OCI-LY3 (cell line): ENCODE data around the gene CDH5.

ENCODE experiments used
- H2AFZ ChIP-seq: fragments of 200-600, 300-600 bp; shearing (Covaris generic); 2 replicates; pipeline ENCODE4 v1.6.0; 2014; ENCODE audit warnings: antibody characterized with exemption, low read depth, low read length
- H3K27ac ChIP-seq: fragments of 200-600, 300-600 bp; sonication (generic); 2 replicates; pipeline ENCODE4 v1.5.1; 2014; ENCODE audit warnings: mild to moderate bottlenecking, low read length, moderate library complexity, mixed read lengths
- H3K27me3 ChIP-seq: fragments of 200-600, 300-600 bp; sonication (generic); 2 replicates; pipeline ENCODE4 v1.6.1; 2014; ENCODE audit warnings: low read depth, low read length, mixed read lengths
- H3K36me3 ChIP-seq: fragments of 200-600, 300-600 bp; sonication (generic); replicated peaks from 2 replicates; pipeline ENCODE3; 2014; ENCODE audit warnings: low read depth, low read length, mixed read lengths
- H3K4me1 ChIP-seq: fragments of 300-600, 200-600 bp; sonication (generic); 2 replicates; pipeline ENCODE4 v1.6.1; 2014; ENCODE audit warnings: low read length, mixed read lengths
- H3K4me2 ChIP-seq: fragments of 200-600, 300-600 bp; sonication (generic); 2 replicates; pipeline ENCODE4 v1.6.1; 2014; ENCODE audit warnings: low read length, mixed read lengths
- H3K4me3 ChIP-seq: fragments of 300-600, 200-600 bp; sonication (generic); 2 replicates; pipeline ENCODE4 v1.5.1; 2014; ENCODE audit warnings: antibody characterized with exemption, mild to moderate bottlenecking, low read length, moderate library complexity
- H3K79me2 ChIP-seq: fragments of 300-600, 200-600 bp; shearing (Covaris generic); 2 replicates; pipeline ENCODE4 v1.6.1; 2014; ENCODE audit warnings: mild to moderate bottlenecking, low read length, mixed read lengths
- H3K9ac ChIP-seq: fragments of 300-600, 200-600 bp; shearing (Covaris generic); 2 replicates; pipeline ENCODE4 v1.6.0; 2014; ENCODE audit warnings: mild to moderate bottlenecking, low read length, moderate library complexity
- H3K9me3 ChIP-seq: fragments of 200-600, 300-600 bp; shearing (Covaris generic); 2 replicates; pipeline ENCODE4 v1.6.1; 2014; ENCODE audit warnings: low read length, mixed read lengths; ENCODE audit not compliant: insufficient read depth
- H4K20me1 ChIP-seq: fragments of 200-600, 300-600 bp; sonication (generic); 2 replicates; pipeline ENCODE4 v1.6.1; 2016; ENCODE audit warnings: low read length, mixed read lengths; ENCODE audit not compliant: insufficient read depth
- CTCF ChIP-seq: fragments of 200-600, 300-600 bp; sonication (generic); IDR thresholded peaks from 2 replicates; pipeline ENCODE4 v1.5.1; 2014; ENCODE audit warnings: antibody characterized with exemption, low read length, low read depth
- EZH2phosphoT487 ChIP-seq: fragments of 200-600 bp; shearing (Covaris generic); IDR thresholded peaks from 2 replicates; pipeline ENCODE4 v1.6.1; 2018; ENCODE audit warnings: antibody characterized with exemption, mixed run types, low read depth

Gene CDH5

GRCh38 chr16:66425651-66426050 is 59.2 kb downstream of the CDH5 start:
- TF ChIP-seq CTCF (no peak), EZH2phosphoT487 (no peak)
- Histone ChIP-seq H3K4me3 (no peak overlapping the region), H3K36me3 (no peaks in the 10 kb centered on the region), H3K79me2 (no peaks in the 10 kb centered on the region), H3K9ac (no peak overlapping the region), H3K9me3 (no peaks in the 10 kb centered on the region), H3K4me2 (no peak overlapping the region), H3K4me1 (no peaks in the 10 kb centered on the region), H2AFZ (no peak overlapping the region), H4K20me1 (no peaks in the 10 kb centered on the region), H3K27me3 (peaks cover 5% of the 10 kb centered on the region; the same call in 1 of the 2 replicates), H3K27ac (no peak overlapping the region)

- H3K27ac ChIP-seq: no peak overlapping the region
- peaks cover 8% of the 10 kb centered on the region for H3K27me3 ChIP-seq
- H3K4me3 ChIP-seq: no peak overlapping the region
- no peak overlapping the region for H2AFZ ChIP-seq
- no peak overlapping the region for H3K4me2 ChIP-seq
- no peaks in the 10 kb centered on the region for H4K20me1 ChIP-seq
- no peaks in the 10 kb centered on the region for H3K36me3 ChIP-seq
- TF ChIP-seq EZH2phosphoT487 (no peak), CTCF (no peak)
- no peaks in the 10 kb centered on the region for H3K79me2 ChIP-seq
- H3K4me1 ChIP-seq: no peaks in the 10 kb centered on the region
- H3K9me3 ChIP-seq: no peaks in the 10 kb centered on the region
- H3K9ac ChIP-seq: no peak overlapping the region
Observed at GRCh38 chr16:66426112-66427035, 59.9 kb downstream of the CDH5 start.

GRCh38 chr16:66427036-66427860 is 60.8 kb downstream of the CDH5 start, which contains the start of gene BEAN1:
BEAN1 (plus strand) TSS chr16:66427295; CDS start chr16:66437677, 10,382 bp downstream.
- Histone ChIP-seq H3K27me3 (peaks cover 15% of the 10 kb centered on the region), H3K9ac (no peak within 1 kb of the TSS), H3K9me3 (no peaks in the 10 kb centered on the region), H3K36me3 (no peaks in the 10 kb centered on the region), H4K20me1 (no peaks in the 10 kb centered on the region), H3K4me1 (no peaks in the 10 kb centered on the region), H3K27ac (no peak within 1 kb of the TSS), H3K79me2 (no peaks in the 10 kb centered on the region), H2AFZ (no peak within 1 kb of the TSS), H3K4me3 (no peak within 1 kb of the TSS), H3K4me2 (no peak within 1 kb of the TSS)
- TF ChIP-seq EZH2phosphoT487 (no peak), CTCF (no peak)
